HL-60 (cell line): ENCODE results near the gene PTS.

Experiments
- GABPA ChIP-seq: IDR thresholded peaks from 2 replicates; pipeline ENCODE4 v1.6.1; 2012; ENCODE audit warnings: low read depth
- POLR2AphosphoS5 ChIP-seq: IDR thresholded peaks from 2 replicates; pipeline ENCODE4 v1.6.1; 2012; ENCODE audit warnings: low read depth
- REST ChIP-seq: IDR thresholded peaks from 2 replicates; pipeline ENCODE4 v1.6.1; 2012; ENCODE audit warnings: low read depth; ENCODE audit not compliant: insufficient replicate concordance
- SPI1 ChIP-seq: IDR thresholded peaks from 2 replicates; pipeline ENCODE4 v1.6.1; 2012; ENCODE audit warnings: low read depth, mild to moderate bottlenecking, borderline replicate concordance
- TF ChIP-seq, protein P1 (sequence below): IDR thresholded peaks from one replicate; pipeline ENCODE4 v1.5.1; 2011; ENCODE audit warnings: low read length, control low read depth, inconsistent platforms; ENCODE audit not compliant: insufficient read depth

- TF ChIP-seq, protein P1, sequence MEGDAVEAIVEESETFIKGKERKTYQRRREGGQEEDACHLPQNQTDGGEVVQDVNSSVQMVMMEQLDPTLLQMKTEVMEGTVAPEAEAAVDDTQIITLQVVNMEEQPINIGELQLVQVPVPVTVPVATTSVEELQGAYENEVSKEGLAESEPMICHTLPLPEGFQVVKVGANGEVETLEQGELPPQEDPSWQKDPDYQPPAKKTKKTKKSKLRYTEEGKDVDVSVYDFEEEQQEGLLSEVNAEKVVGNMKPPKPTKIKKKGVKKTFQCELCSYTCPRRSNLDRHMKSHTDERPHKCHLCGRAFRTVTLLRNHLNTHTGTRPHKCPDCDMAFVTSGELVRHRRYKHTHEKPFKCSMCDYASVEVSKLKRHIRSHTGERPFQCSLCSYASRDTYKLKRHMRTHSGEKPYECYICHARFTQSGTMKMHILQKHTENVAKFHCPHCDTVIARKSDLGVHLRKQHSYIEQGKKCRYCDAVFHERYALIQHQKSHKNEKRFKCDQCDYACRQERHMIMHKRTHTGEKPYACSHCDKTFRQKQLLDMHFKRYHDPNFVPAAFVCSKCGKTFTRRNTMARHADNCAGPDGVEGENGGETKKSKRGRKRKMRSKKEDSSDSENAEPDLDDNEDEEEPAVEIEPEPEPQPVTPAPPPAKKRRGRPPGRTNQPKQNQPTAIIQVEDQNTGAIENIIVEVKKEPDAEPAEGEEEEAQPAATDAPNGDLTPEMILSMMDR, result peak; percentile 68
- no peak for TF ChIP-seq REST
- no peak for TF ChIP-seq POLR2AphosphoS5
- TF ChIP-seq GABPA, result no peak
- TF ChIP-seq SPI1, result no peak
Observed at GRCh38 chr11:112219476-112220232, 6.6 kb upstream of the PTS start.
